T-helper 2 cell treated with Interferon-gamma antibody and Interleukin-4, amounts not matched to agents 5 μg/mL and 100 μg/mL, for 36 hours (primary cell): ENCODE results near the gene AFAP1.
A peak's percentile ranks its signal among the peaks of the same experiment; 100 is the strongest.

Experiments used
- DNase-seq: peaks from one replicate; pipeline ENCODE4 v3.0.0; 2021; ENCODE audit warnings: low spot score
- H3K27ac Mint-ChIP-seq: one replicate; pipeline ENCODE4 v1.8.0; 2021; ENCODE audit warnings: mild to moderate bottlenecking, mixed read lengths
- H3K27me3 Mint-ChIP-seq: one replicate; pipeline ENCODE4 v1.8.0; 2021; ENCODE audit warnings: low read depth, mixed read lengths
- H3K36me3 Mint-ChIP-seq: one replicate; pipeline ENCODE4 v1.8.0; 2021; ENCODE audit warnings: low read depth, mixed read lengths
- H3K4me1 Mint-ChIP-seq: one replicate; pipeline ENCODE4 v1.8.0; 2021; ENCODE audit warnings: low read depth, mixed read lengths
- H3K4me3 Mint-ChIP-seq: one replicate; pipeline ENCODE4 v1.8.0; 2022; ENCODE audit warnings: mild to moderate bottlenecking, moderate library complexity, mixed read lengths
- H3K9me3 Mint-ChIP-seq: one replicate; pipeline ENCODE4 v1.8.0; 2021; ENCODE audit warnings: mixed read lengths

The AFAP1 gene

GRCh38 chr4:7962609-7963508 is 23.2 kb upstream of the AFAP1 start:
- no peak for DNase-seq
- Mint-ChIP-seq H3K9me3 (no peaks in the 10 kb centered on the region), H3K36me3 (no peaks in the 10 kb centered on the region), H3K27ac (peak overlapping the region; percentile 63), H3K4me3 (peak overlapping the region; percentile 55), H3K4me1 (peaks cover 35% of the 10 kb centered on the region), H3K27me3 (peaks cover 2% of the 10 kb centered on the region)

- H3K4me1 Mint-ChIP-seq = peaks cover 29% of the 10 kb centered on the region
- peaks cover 2% of the 10 kb centered on the region for H3K27me3 Mint-ChIP-seq
- peak overlapping the region; percentile 60 for H3K27ac Mint-ChIP-seq
- H3K36me3 Mint-ChIP-seq = no peaks in the 10 kb centered on the region
- H3K9me3 Mint-ChIP-seq = no peaks in the 10 kb centered on the region
- peak; percentile 92 for DNase-seq
- peak overlapping the region; percentile 13 for H3K4me3 Mint-ChIP-seq
Measured at GRCh38 chr4:7960790-7961655, 21.4 kb upstream of the AFAP1 start.

- Mint-ChIP-seq H3K27me3 (peaks cover 2% of the 10 kb centered on the region), H3K9me3 (no peaks in the 10 kb centered on the region), H3K27ac (peak overlapping the region; percentile 60), H3K4me3 (no peak overlapping the region), H3K36me3 (no peaks in the 10 kb centered on the region), H3K4me1 (peaks cover 23% of the 10 kb centered on the region)
- DNase-seq = peak; percentile 43
Measured at GRCh38 chr4:7960017-7960789, 20.5 kb upstream of the AFAP1 start.

- no peak for DNase-seq
- Mint-ChIP-seq H3K27me3 (peaks cover 2% of the 10 kb centered on the region), H3K4me3 (no peak overlapping the region), H3K9me3 (no peaks in the 10 kb centered on the region), H3K4me1 (peaks cover 15% of the 10 kb centered on the region), H3K27ac (no peak overlapping the region), H3K36me3 (no peaks in the 10 kb centered on the region)
Measured at GRCh38 chr4:7959078-7959477, 19.4 kb upstream of the AFAP1 start.

- Mint-ChIP-seq H3K9me3 (peaks cover 7% of the 10 kb centered on the region), H3K36me3 (no peaks in the 10 kb centered on the region), H3K27ac (no peak overlapping the region), H3K27me3 (no peaks in the 10 kb centered on the region), H3K4me1 (peaks cover 8% of the 10 kb centered on the region), H3K4me3 (no peak overlapping the region)
- no peak for DNase-seq
Measured at GRCh38 chr4:7956934-7957656, 17.4 kb upstream of the AFAP1 start.

GRCh38 chr4:7956270-7956808 is 16.7 kb upstream of the AFAP1 start:
- Mint-ChIP-seq H3K27ac (no peak overlapping the region), H3K36me3 (no peaks in the 10 kb centered on the region), H3K27me3 (no peaks in the 10 kb centered on the region), H3K9me3 (peaks cover 13% of the 10 kb centered on the region), H3K4me3 (no peak overlapping the region), H3K4me1 (peaks cover 8% of the 10 kb centered on the region)
- no peak for DNase-seq

GRCh38 chr4:7955393-7955792 is 15.7 kb upstream of the AFAP1 start:
- H3K4me1 Mint-ChIP-seq = peaks cover 2% of the 10 kb centered on the region
- no peak overlapping the region for H3K27ac Mint-ChIP-seq
- H3K9me3 Mint-ChIP-seq = peaks cover 21% of the 10 kb centered on the region
- DNase-seq = no peak
- H3K27me3 Mint-ChIP-seq = no peaks in the 10 kb centered on the region
- no peaks in the 10 kb centered on the region for H3K36me3 Mint-ChIP-seq
- no peak overlapping the region for H3K4me3 Mint-ChIP-seq

- peaks cover 12% of the 10 kb centered on the region for H3K4me1 Mint-ChIP-seq
- DNase-seq = no peak
- peaks cover 21% of the 10 kb centered on the region for H3K9me3 Mint-ChIP-seq
- H3K27me3 Mint-ChIP-seq = peaks cover 2% of the 10 kb centered on the region
- no peak overlapping the region for H3K4me3 Mint-ChIP-seq
- H3K27ac Mint-ChIP-seq = no peak overlapping the region
- no peaks in the 10 kb centered on the region for H3K36me3 Mint-ChIP-seq
Measured at GRCh38 chr4:7952615-7953014, 13.0 kb upstream of the AFAP1 start.

- H3K4me1 Mint-ChIP-seq = peaks cover 12% of the 10 kb centered on the region
- H3K9me3 Mint-ChIP-seq = peaks cover 21% of the 10 kb centered on the region
Measured at GRCh38 chr4:7950301-7951092, 10.8 kb upstream of the AFAP1 start.

GRCh38 chr4:7949759-7950158 is 10.1 kb upstream of the AFAP1 start:
- H3K27ac Mint-ChIP-seq = no peak overlapping the region
- no peak overlapping the region for H3K4me3 Mint-ChIP-seq
- no peaks in the 10 kb centered on the region for H3K36me3 Mint-ChIP-seq
- H3K27me3 Mint-ChIP-seq = peaks cover 2% of the 10 kb centered on the region
- H3K4me1 Mint-ChIP-seq = peaks cover 12% of the 10 kb centered on the region
- DNase-seq = no peak
- H3K9me3 Mint-ChIP-seq = peaks cover 21% of the 10 kb centered on the region

More at GRCh38 chr4:7950301-7951092, 10.8 kb upstream of the AFAP1 start:
- no peak overlapping the region for H3K27ac Mint-ChIP-seq
- peaks cover 2% of the 10 kb centered on the region for H3K27me3 Mint-ChIP-seq
- DNase-seq = no peak
- no peaks in the 10 kb centered on the region for H3K36me3 Mint-ChIP-seq
- no peak overlapping the region for H3K4me3 Mint-ChIP-seq

- DNase-seq = no peak
- H3K9me3 Mint-ChIP-seq = peaks cover 20% of the 10 kb centered on the region
- H3K27me3 Mint-ChIP-seq = peaks cover 2% of the 10 kb centered on the region
- no peak overlapping the region for H3K4me3 Mint-ChIP-seq
- H3K4me1 Mint-ChIP-seq = peaks cover 12% of the 10 kb centered on the region
- no peak overlapping the region for H3K27ac Mint-ChIP-seq
- H3K36me3 Mint-ChIP-seq = no peaks in the 10 kb centered on the region
Measured at GRCh38 chr4:7947927-7948326, 8.3 kb upstream of the AFAP1 start.

GRCh38 chr4:7945709-7946380 is 6.2 kb upstream of the AFAP1 start:
- Mint-ChIP-seq H3K9me3 (peaks cover 4% of the 10 kb centered on the region), H3K27me3 (peaks cover 2% of the 10 kb centered on the region), H3K4me3 (no peak overlapping the region), H3K36me3 (no peaks in the 10 kb centered on the region), H3K4me1 (peaks cover 12% of the 10 kb centered on the region), H3K27ac (no peak overlapping the region)
- DNase-seq = no peak
